GM19099 (cell line): Measurements from ENCODE around the gene IZUMO2.

Experiments
- POLR2A ChIP-seq: IDR thresholded peaks from 3 replicates; pipeline ENCODE4 v1.6.1; 2011; ENCODE audit warnings: low read depth; ENCODE audit not compliant: insufficient read length; ENCODE audit errors: extremely low read depth

The IZUMO2 gene

DNA sequence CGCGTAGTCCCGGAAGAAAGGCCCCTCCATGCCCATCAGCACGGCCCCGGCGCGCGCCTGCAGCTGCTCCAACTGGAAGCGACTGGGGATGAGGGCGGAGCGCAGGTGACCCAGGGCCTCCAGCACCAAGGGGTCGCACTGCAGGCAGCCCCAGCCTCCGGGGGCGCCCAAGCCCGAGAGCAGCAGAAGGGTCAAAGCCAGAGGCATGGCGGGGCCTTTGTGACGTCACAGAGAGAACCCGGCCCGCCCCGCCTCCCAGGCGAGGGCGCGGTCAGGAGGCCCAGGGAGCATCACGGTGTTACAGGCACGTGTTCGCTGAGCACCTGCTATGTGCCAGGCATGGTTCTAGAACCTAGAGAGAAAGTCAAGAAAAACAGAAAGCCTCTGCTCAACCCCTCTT is at the start of gene IZUMO2:
Gene IZUMO2, minus strand, starts transcription at position 294 of the 400 bp plus-strand sequence. Its CDS starts 87 bp downstream, at position 207.
- TF ChIP-seq POLR2A = no peak

GRCh38 chr19:50210425-50210824 is 47.3 kb upstream of the IZUMO2 start:
- TF ChIP-seq POLR2A = no peak

DNA sequence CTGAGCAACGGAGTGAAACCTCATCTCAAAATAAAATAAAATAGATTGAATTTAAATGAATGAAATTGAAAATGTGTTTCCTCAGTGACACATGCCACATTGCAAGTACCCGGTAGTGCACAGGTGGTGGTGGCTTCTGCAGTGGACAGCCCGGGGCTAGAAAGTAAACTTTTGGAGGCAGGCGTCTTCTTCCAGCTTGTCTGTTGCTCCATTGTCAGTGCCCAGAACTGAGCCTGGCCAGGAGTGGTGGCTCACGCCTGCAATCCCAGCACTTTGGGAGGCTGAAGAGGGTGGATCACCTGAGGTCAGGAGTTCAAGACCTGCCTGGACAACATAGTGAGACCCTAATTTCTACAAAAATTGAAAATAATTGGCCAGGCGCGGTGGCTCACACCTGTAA is 46.0 kb upstream of the IZUMO2 start:
- no peak for TF ChIP-seq POLR2A

GRCh38 chr19:50207730-50208129 is 44.6 kb upstream of the IZUMO2 start:
- TF ChIP-seq POLR2A = no peak

- no peak for TF ChIP-seq POLR2A
These were observed 43.1 kb upstream of the IZUMO2 start for GRCh38 chr19:50206191-50206590.

DNA sequence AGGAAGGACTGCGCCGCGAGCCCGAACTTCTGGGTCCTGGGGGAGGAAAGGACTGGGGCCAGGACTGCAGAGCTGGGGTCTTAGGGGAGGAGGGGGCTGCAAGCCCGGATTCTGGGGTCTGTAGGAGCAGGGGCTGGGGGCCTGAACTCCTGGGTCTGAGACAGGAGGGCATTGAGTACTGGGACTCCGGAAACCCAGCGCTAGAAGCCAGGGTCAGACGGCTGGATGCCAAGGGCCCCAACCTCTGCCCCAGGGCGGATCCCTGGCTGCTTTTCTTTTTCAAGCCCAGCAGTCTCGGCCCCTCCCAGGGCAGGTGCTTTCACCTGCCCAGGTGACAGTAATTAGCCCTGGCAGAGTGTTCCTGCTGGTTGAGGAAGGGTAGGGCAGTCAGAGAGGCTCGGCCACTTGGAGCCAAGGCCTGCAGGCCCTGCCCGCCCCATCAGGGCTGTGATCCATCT is 42.6 kb upstream of the IZUMO2 start:
- no peak for TF ChIP-seq POLR2A

DNA sequence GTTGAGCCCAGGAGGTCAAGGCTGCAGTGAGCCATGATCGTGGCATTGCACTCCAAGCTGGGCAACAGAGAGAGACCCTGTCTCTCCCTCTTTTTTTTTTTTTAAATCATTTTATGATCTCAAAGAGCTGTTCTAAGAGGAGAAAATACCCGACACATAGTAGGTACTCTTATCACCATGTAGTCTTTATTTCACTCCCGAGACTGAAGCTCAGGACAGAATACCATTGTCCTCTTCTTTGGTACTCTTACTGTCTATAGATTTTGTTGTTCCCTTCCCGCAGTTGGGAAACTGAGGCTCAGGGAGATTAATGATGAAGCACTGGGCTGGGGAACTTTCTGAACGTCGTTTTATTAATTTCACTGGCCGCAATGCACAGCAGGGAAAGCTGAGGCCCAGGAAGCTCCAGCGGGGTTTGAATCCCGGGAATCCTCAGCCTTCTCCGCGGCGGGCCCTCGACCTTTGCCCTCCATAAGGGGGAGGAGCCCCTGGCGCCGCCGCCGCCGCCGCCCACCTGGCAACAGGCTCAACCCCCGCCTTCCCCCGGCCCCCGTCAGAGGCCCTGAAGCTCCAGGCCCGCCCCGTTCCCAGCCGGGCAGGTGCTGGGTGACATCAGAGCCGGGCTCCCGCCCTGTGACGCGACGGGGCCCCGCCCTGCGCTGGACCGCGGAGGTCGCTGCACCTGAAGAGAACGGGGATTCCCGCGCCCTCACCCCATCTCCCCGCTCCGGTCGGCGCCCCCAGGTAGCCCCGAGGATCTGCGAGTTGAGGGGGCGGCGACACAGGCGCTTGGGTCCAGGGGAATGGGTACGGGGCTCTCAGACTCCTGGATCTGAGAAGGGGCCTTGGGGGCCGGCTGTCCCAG is 42.0 kb upstream of the IZUMO2 start:
- TF ChIP-seq POLR2A = no peak

- no peak for TF ChIP-seq POLR2A
These were observed 41.0 kb upstream of the IZUMO2 start for GRCh38 chr19:50204081-50204428.

GRCh38 chr19:50203281-50204080 is 40.4 kb upstream of the IZUMO2 start, which contains the start of gene MYH14:
TSS of gene MYH14 (plus strand) at chr19:50203622. CDS start at chr19:50210366, 6,744 bp downstream.
- no peak for TF ChIP-seq POLR2A

DNA sequence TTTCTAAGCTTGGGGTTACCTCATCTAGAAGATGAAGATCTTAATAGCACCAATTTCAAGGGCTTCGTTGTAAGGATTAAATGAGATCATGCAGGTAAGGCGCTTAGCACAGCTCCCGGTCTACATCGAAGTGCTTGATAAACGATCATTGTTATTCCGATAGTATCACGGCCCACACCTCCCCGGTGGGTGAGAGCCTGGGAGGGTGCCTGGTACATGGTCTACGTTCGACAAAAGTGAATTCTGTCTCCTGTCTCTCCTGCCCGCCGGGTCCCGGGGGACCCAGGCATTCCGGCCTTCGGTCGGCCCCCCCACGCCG is 39.8 kb upstream of the IZUMO2 start:
- TF ChIP-seq POLR2A = no peak

- no peak for TF ChIP-seq POLR2A
These were observed 39.3 kb upstream of the IZUMO2 start for GRCh38 chr19:50202386-50202785.

- TF ChIP-seq POLR2A = no peak
These were observed 36.1 kb upstream of the IZUMO2 start for GRCh38 chr19:50199259-50199555.

GRCh38 chr19:50198431-50199258 is 35.6 kb upstream of the IZUMO2 start:
- no peak for TF ChIP-seq POLR2A

DNA sequence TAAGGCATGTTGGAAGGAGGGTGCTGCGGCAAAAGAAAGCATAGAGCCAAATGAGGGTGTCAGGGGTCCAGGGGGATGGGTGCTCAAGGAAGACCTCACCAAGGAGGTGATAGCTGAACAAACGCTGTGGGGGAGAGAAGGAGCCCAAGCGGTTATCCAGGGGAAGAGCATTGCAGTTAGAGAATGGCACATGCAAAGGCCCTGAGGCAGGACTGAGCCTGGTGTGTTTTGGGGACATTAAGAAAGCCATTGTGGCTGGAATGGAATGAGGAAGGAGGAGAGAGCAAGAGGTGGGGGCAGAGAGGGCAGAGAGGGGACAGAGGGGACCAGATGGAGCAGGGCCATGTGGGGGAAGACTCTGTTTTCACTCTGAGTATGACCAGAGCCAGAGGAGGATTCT is 34.3 kb upstream of the IZUMO2 start:
- TF ChIP-seq POLR2A = no peak

GRCh38 chr19:50196322-50196932 is 33.3 kb upstream of the IZUMO2 start:
- no peak for TF ChIP-seq POLR2A

GRCh38 chr19:50195224-50195623 is 32.1 kb upstream of the IZUMO2 start:
- no peak for TF ChIP-seq POLR2A
